ENCODE results near the gene MYO1B. TPM values are rescaled to one million over a fixed set of nuclear protein-coding genes. Genes with fewer than 3 reads are reported as not detected.

The MYO1B gene
- total RNA-seq, 1 donor = 246 TPM

GRCh38 chr2:191228861-191229260 lies 16.3 kb upstream of the MYO1B start:
- Histone ChIP-seq H3K4me2 (ENCODE audit: insufficient read depth, low read length) (no peak overlapping the region), H3K36me3 (ENCODE audit: insufficient read depth, low read length) (no peaks in the 10 kb centered on the region), H3K27ac (ENCODE audit: low read depth, low read length) (no peak overlapping the region), H4K20me1 (ENCODE audit: insufficient read depth, low read length) (no peaks in the 10 kb centered on the region), H2AFZ (ENCODE audit: low read length) (peak overlapping the region; percentile 47), H3K27me3 (ENCODE audit: insufficient read depth, low read length) (no peaks in the 10 kb centered on the region), H3K9me3 (ENCODE audit: low read depth, low read length) (no peaks in the 10 kb centered on the region), H3K4me3 (ENCODE audit: insufficient read depth, low read length) (no peak overlapping the region), H3K79me2 (ENCODE audit: insufficient read depth, low read length) (no peaks in the 10 kb centered on the region), H3K4me1 (ENCODE audit: insufficient read depth, low read length) (peaks cover 38% of the 10 kb centered on the region)
- DNase-seq (ENCODE audit: insufficient read length, low spot score, missing footprints) = no peak
- no peak for TF ChIP-seq CTCF (IDR thresholded peaks at IDR 0.05; ENCODE audit: extremely low read depth, low read depth, low read length)

DNA sequence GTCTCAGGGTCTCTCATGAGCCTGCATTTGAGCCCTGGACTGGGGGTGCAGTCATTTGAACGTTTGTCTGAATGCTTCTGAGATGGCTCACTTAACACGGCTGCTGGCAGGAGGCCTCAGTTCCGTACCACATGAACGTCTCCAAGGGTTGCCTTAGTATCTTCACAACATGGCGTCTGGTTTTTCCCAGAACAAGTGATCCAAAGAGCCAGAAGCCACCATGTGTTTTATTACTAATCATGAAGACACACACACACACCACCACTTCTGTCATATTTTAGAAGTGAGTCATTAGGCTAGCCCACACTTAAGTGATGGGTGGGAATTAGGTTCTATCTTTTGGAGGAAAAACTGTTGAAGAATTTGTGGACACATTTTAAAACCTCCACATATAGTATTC lies 15.0 kb upstream of the MYO1B start:
- TF ChIP-seq CTCF (IDR thresholded peaks at IDR 0.05; ENCODE audit: extremely low read depth, low read depth, low read length) = no peak
- DNase-seq (ENCODE audit: insufficient read length, low spot score, missing footprints) = peak; percentile 72
- Histone ChIP-seq H3K36me3 (ENCODE audit: insufficient read depth, low read length) (no peaks in the 10 kb centered on the region), H3K9me3 (ENCODE audit: low read depth, low read length) (no peaks in the 10 kb centered on the region), H3K4me1 (ENCODE audit: insufficient read depth, low read length) (peaks cover 38% of the 10 kb centered on the region), H3K4me2 (ENCODE audit: insufficient read depth, low read length) (peak overlapping the region; percentile 18), H3K27ac (ENCODE audit: low read depth, low read length) (peak overlapping the region; percentile 86), H4K20me1 (ENCODE audit: insufficient read depth, low read length) (no peaks in the 10 kb centered on the region), H2AFZ (ENCODE audit: low read length) (peak overlapping the region; percentile 61), H3K79me2 (ENCODE audit: insufficient read depth, low read length) (no peaks in the 10 kb centered on the region), H3K4me3 (ENCODE audit: insufficient read depth, low read length) (no peak overlapping the region), H3K27me3 (ENCODE audit: insufficient read depth, low read length) (no peaks in the 10 kb centered on the region)

- H3K4me1 ChIP-seq (ENCODE audit: insufficient read depth, low read length) = peaks cover 32% of the 10 kb centered on the region
- H3K4me2 ChIP-seq (ENCODE audit: insufficient read depth, low read length) = no peak overlapping the region
- TF ChIP-seq CTCF (IDR thresholded peaks at IDR 0.05; ENCODE audit: extremely low read depth, low read depth, low read length) = peak; percentile 72
- DNase-seq (ENCODE audit: insufficient read length, low spot score, missing footprints) = no peak
- H3K36me3 ChIP-seq (ENCODE audit: insufficient read depth, low read length) = no peaks in the 10 kb centered on the region
- H4K20me1 ChIP-seq (ENCODE audit: insufficient read depth, low read length) = no peaks in the 10 kb centered on the region
- H3K9me3 ChIP-seq (ENCODE audit: low read depth, low read length) = no peaks in the 10 kb centered on the region
- no peak overlapping the region for H3K4me3 ChIP-seq (ENCODE audit: insufficient read depth, low read length)
- H3K27ac ChIP-seq (ENCODE audit: low read depth, low read length) = peak overlapping the region; percentile 86
- peak overlapping the region; percentile 90 for H2AFZ ChIP-seq (ENCODE audit: low read length)
- H3K27me3 ChIP-seq (ENCODE audit: insufficient read depth, low read length) = no peaks in the 10 kb centered on the region
- no peaks in the 10 kb centered on the region for H3K79me2 ChIP-seq (ENCODE audit: insufficient read depth, low read length)
Measured at GRCh38 chr2:191231995-191232394, 13.2 kb upstream of the MYO1B start.

- Histone ChIP-seq H3K4me2 (ENCODE audit: insufficient read depth, low read length) (no peak overlapping the region), H3K27ac (ENCODE audit: low read depth, low read length) (no peak overlapping the region), H3K79me2 (ENCODE audit: insufficient read depth, low read length) (no peaks in the 10 kb centered on the region), H3K36me3 (ENCODE audit: insufficient read depth, low read length) (no peaks in the 10 kb centered on the region), H3K4me1 (ENCODE audit: insufficient read depth, low read length) (peaks cover 32% of the 10 kb centered on the region), H3K9me3 (ENCODE audit: low read depth, low read length) (no peaks in the 10 kb centered on the region), H4K20me1 (ENCODE audit: insufficient read depth, low read length) (no peaks in the 10 kb centered on the region), H3K27me3 (ENCODE audit: insufficient read depth, low read length) (no peaks in the 10 kb centered on the region), H2AFZ (ENCODE audit: low read length) (no peak overlapping the region), H3K4me3 (ENCODE audit: insufficient read depth, low read length) (no peak overlapping the region)
- no peak for TF ChIP-seq CTCF (IDR thresholded peaks at IDR 0.05; ENCODE audit: extremely low read depth, low read depth, low read length)
- DNase-seq (ENCODE audit: insufficient read length, low spot score, missing footprints) = no peak
Measured at GRCh38 chr2:191233533-191233932, 11.7 kb upstream of the MYO1B start.

All from osteoblast (primary cell).